HepG2 (cell line): ENCODE measurements around the gene ARFGAP1. TPM values are rescaled to one million over a fixed set of nuclear protein-coding genes. Genes with fewer than 3 reads are reported as not detected.

Experiments
- BRCA1 ChIP-seq: sonication (generic); formaldehyde crosslinking; IDR thresholded peaks from 2 replicates; pipeline ENCODE4 v1.4.0; 2020; ENCODE audit warnings: missing genetic modification reagents
- KDM5A ChIP-seq: fragments of 200-600 bp; sonication (generic); IDR thresholded peaks from 2 replicates; pipeline ENCODE4 v1.7.0; 2018; ENCODE audit warnings: antibody characterized with exemption, mild to moderate bottlenecking, low read length, borderline replicate concordance
- KDM5B ChIP-seq: sonication (generic); formaldehyde crosslinking; IDR thresholded peaks from 2 replicates; pipeline ENCODE4 v1.4.0; 2020; ENCODE audit warnings: missing genetic modification reagents, mild to moderate bottlenecking, borderline replicate concordance
- POLR2A ChIP-seq, 2 experiments: IDR thresholded peaks; 2 replicates each; pipeline ENCODE4 v1.6.1; 2011; ENCODE audit warnings: low read depth in 2 of 2, low read length in 2 of 2, mild to moderate bottlenecking in 1 of 2, moderate library complexity in 1 of 2; ENCODE audit not compliant: insufficient read depth in 1 of 2
- SP2 ChIP-seq: sonication (generic); formaldehyde crosslinking; IDR thresholded peaks from 2 replicates; pipeline ENCODE4 v1.5.1; 2020; ENCODE audit warnings: mild to moderate bottlenecking, missing genetic modification reagents
- SYNCRIP ChIP-seq: fragments of 200-400 bp; formaldehyde crosslinking; IDR thresholded peaks from 2 replicates; pipeline ENCODE4 v1.6.1; 2018; ENCODE audit warnings: mild to moderate bottlenecking, low read depth, low read length; ENCODE audit not compliant: insufficient read depth
- ZNF264 ChIP-seq: sonication (generic); formaldehyde crosslinking; IDR thresholded peaks from 2 replicates; pipeline ENCODE4 v1.4.0; 2020; ENCODE audit warnings: missing genetic modification reagents
- ZNF350 ChIP-seq: sonication (generic); formaldehyde crosslinking; IDR thresholded peaks from 2 replicates; pipeline ENCODE4 v1.4.0; 2020; ENCODE audit warnings: mild to moderate bottlenecking, low read depth, missing genetic modification reagents, borderline replicate concordance
- ZNF572 ChIP-seq: sonication (generic); formaldehyde crosslinking; IDR thresholded peaks from 2 replicates; pipeline ENCODE4 v1.5.1; 2020; ENCODE audit warnings: mild to moderate bottlenecking, missing genetic modification reagents
- polyA plus RNA-seq, 8 experiments: library from polyadenylated mRNA; depleted of rRNA in 3 of 8; stranded (reverse) in 7 of 8; unstranded in 1 of 8; fragments of >200 nt; fragmentation: Illumina TruSeq in 4 of 8; extraction: Trizol in 4 of 8; gene quantifications; 2 replicates each; pipeline versions ENCODE4 v1.2.1 to v1.2.3, GENCODE V29; 2011 to 2016; ENCODE audit warnings: low read depth in 4 of 8, missing spikeins in 1 of 8, mixed read lengths in 1 of 8; ENCODE audit not compliant: insufficient read depth in 1 of 8
- total RNA-seq, 5 experiments: library from RNA; depleted of rRNA; stranded (reverse); fragments of >200 nt; fragmentation: Illumina TruSeq; extraction: Trizol; gene quantifications; 2 replicates each; pipeline ENCODE4 v1.2.3, GENCODE V29; 2016; ENCODE audit warnings: low read depth in 1 of 5
- TF ChIP-seq, protein P1 (sequence below): sonication (generic); formaldehyde crosslinking; IDR thresholded peaks from 2 replicates; pipeline ENCODE4 v1.5.0; 2020; ENCODE audit warnings: missing genetic modification reagents, mild to moderate bottlenecking, borderline replicate concordance
- TF ChIP-seq, protein P2 (sequence below): sonication (generic); formaldehyde crosslinking; IDR thresholded peaks from 2 replicates; pipeline ENCODE4 v1.4.0; 2020; ENCODE audit warnings: missing genetic modification reagents, borderline replicate concordance
- TF ChIP-seq, protein P3 (sequence below): sonication (generic); formaldehyde crosslinking; IDR thresholded peaks from 2 replicates; pipeline ENCODE4 v1.4.0; 2020; ENCODE audit warnings: missing genetic modification reagents
- TF ChIP-seq, protein P4 (sequence below): sonication (generic); formaldehyde crosslinking; IDR thresholded peaks from 2 replicates; pipeline ENCODE4 v1.4.0; 2020; ENCODE audit warnings: mild to moderate bottlenecking, missing genetic modification reagents
- TF ChIP-seq, protein P5 (sequence below): sonication (generic); formaldehyde crosslinking; IDR thresholded peaks from 2 replicates; pipeline ENCODE4 v1.5.0; 2020; ENCODE audit warnings: mild to moderate bottlenecking, missing genetic modification reagents, borderline replicate concordance
- TF ChIP-seq, protein P6 (sequence below): sonication (generic); formaldehyde crosslinking; IDR thresholded peaks from 2 replicates; pipeline ENCODE4 v1.4.0; 2020; ENCODE audit warnings: missing genetic modification reagents
- TF ChIP-seq, protein P7 (sequence below): IDR thresholded peaks from 2 replicates; pipeline ENCODE4 v1.6.1; 2018; ENCODE audit warnings: missing genetic modification reagents, mild to moderate bottlenecking, missing compliant biosample characterization

The ARFGAP1 gene
- total and polyA plus RNA-seq, 2 of the 13 experiments (the other 11 are each of a cell fraction or from before 2014, with no cell fraction given) = 132 TPM

DNA sequence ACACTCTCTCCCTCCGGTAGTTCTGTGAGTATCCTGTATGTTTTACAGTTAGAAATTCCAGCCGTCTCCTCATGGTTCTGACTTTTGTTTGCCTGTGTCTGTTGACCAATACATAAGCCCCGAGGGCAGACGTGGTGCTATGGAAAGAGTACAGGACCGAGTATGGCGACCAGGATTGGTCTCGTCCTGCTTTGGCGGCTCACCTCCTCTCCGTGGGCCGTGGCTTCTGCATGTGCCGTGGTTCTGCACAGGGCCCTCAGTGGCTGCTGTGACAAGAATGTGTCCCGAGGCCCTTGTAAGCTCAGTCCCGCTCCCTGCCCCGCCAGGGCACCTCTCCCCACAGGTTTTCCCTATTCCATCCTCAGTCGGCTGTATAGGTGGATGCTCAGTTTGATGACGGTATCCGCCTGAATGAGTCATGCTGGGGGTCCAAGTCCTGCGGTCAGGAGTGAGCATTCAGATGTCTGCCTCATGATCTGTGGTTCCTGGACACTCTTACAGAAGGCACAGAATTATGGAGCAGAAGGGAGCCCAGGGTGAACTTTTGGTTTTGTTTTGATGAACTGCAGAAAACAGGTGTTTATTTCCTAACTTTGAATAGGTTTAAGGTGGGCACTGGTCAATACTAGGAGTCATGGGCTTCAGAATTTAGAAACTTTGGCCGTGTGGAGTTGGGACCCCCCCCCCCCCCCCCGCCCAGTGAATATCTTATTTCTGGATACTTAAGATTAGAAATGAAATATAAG, 1.2 kb downstream of the ARFGAP1 start (continued):
- TF ChIP-seq, protein P1, sequence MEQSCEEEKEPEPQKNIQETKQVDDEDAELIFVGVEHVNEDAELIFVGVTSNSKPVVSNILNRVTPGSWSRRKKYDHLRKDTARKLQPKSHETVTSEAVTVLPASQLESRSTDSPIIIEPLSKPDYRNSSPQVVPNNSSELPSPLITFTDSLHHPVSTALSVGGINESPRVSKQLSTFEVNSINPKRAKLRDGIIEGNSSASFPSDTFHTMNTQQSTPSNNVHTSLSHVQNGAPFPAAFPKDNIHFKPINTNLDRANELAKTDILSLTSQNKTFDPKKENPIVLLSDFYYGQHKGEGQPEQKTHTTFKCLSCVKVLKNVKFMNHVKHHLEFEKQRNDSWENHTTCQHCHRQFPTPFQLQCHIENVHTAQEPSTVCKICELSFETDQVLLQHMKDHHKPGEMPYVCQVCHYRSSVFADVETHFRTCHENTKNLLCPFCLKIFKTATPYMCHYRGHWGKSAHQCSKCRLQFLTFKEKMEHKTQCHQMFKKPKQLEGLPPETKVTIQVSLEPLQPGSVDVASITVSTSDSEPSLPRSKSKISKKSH = no peak
- TF ChIP-seq SP2 (CRISPR knock-in tag) = peak; percentile 49; the same call in 1 of the 2 replicates
- TF ChIP-seq KDM5A = peak; percentile 2; the same call in 1 of the 2 replicates
- TF ChIP-seq ZNF264 = 0 out of 2 replicates have a peak, but pooled peaks have one; percentile 27
- TF ChIP-seq, protein P2, sequence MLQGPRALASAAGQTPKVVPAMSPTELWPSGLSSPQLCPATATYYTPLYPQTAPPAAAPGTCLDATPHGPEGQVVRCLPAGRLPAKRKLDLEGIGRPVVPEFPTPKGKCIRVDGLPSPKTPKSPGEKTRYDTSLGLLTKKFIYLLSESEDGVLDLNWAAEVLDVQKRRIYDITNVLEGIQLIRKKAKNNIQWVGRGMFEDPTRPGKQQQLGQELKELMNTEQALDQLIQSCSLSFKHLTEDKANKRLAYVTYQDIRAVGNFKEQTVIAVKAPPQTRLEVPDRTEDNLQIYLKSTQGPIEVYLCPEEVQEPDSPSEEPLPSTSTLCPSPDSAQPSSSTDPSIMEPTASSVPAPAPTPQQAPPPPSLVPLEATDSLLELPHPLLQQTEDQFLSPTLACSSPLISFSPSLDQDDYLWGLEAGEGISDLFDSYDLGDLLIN (CRISPR knock-in tag) = no peak
- TF ChIP-seq, protein P3, sequence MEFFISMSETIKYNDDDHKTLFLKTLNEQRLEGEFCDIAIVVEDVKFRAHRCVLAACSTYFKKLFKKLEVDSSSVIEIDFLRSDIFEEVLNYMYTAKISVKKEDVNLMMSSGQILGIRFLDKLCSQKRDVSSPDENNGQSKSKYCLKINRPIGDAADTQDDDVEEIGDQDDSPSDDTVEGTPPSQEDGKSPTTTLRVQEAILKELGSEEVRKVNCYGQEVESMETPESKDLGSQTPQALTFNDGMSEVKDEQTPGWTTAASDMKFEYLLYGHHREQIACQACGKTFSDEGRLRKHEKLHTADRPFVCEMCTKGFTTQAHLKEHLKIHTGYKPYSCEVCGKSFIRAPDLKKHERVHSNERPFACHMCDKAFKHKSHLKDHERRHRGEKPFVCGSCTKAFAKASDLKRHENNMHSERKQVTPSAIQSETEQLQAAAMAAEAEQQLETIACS (CRISPR knock-in tag) = 0 out of 2 replicates have a peak, but pooled peaks have one; percentile 19
- TF ChIP-seq, protein P4, sequence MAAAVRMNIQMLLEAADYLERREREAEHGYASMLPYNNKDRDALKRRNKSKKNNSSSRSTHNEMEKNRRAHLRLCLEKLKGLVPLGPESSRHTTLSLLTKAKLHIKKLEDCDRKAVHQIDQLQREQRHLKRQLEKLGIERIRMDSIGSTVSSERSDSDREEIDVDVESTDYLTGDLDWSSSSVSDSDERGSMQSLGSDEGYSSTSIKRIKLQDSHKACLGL (CRISPR knock-in tag) = peak; percentile 54; the same call in 1 of the 2 replicates
- no peak; the same call in 1 of the 2 replicates for TF ChIP-seq ZNF350 (CRISPR knock-in tag)
- no peak for TF ChIP-seq SYNCRIP
- TF ChIP-seq, protein P5, sequence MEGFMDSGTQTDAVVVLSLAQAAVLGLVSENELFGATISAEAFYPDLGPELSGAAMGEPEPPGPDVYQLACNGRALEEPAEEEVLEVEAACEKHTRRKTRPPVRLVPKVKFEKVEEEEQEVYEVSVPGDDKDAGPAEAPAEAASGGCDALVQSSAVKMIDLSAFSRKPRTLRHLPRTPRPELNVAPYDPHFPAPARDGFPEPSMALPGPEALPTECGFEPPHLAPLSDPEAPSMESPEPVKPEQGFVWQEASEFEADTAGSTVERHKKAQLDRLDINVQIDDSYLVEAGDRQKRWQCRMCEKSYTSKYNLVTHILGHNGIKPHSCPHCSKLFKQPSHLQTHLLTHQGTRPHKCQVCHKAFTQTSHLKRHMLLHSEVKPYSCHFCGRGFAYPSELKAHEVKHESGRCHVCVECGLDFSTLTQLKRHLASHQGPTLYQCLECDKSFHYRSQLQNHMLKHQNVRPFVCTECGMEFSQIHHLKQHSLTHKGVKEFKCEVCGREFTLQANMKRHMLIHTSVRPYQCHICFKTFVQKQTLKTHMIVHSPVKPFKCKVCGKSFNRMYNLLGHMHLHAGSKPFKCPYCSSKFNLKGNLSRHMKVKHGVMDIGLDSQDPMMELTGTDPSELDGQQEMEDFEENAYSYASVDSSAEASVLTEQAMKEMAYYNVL (CRISPR knock-in tag) = 0 out of 2 replicates have a peak, but pooled peaks have one; percentile 11
- TF ChIP-seq ZNF572 (CRISPR knock-in tag) = peak; percentile 72; the same call in 1 of the 2 replicates
- TF ChIP-seq, protein P6, sequence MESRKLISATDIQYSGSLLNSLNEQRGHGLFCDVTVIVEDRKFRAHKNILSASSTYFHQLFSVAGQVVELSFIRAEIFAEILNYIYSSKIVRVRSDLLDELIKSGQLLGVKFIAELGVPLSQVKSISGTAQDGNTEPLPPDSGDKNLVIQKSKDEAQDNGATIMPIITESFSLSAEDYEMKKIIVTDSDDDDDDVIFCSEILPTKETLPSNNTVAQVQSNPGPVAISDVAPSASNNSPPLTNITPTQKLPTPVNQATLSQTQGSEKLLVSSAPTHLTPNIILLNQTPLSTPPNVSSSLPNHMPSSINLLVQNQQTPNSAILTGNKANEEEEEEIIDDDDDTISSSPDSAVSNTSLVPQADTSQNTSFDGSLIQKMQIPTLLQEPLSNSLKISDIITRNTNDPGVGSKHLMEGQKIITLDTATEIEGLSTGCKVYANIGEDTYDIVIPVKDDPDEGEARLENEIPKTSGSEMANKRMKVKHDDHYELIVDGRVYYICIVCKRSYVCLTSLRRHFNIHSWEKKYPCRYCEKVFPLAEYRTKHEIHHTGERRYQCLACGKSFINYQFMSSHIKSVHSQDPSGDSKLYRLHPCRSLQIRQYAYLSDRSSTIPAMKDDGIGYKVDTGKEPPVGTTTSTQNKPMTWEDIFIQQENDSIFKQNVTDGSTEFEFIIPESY (CRISPR knock-in tag) = 0 out of 2 replicates have a peak, but pooled peaks have one; percentile 17
- peak in 1 of 2 experiments; percentile 78; a peak in 2 of 4 replicates for TF ChIP-seq POLR2A (IDR thresholded peaks at IDR 0.05; ENCODE audit: insufficient read depth in 1 of 2, low read depth in 2 of 2, low read length in 2 of 2)
- TF ChIP-seq KDM5B (CRISPR knock-in tag) = peak; percentile 62; the same call in 1 of the 2 replicates
- TF ChIP-seq, protein P7, sequence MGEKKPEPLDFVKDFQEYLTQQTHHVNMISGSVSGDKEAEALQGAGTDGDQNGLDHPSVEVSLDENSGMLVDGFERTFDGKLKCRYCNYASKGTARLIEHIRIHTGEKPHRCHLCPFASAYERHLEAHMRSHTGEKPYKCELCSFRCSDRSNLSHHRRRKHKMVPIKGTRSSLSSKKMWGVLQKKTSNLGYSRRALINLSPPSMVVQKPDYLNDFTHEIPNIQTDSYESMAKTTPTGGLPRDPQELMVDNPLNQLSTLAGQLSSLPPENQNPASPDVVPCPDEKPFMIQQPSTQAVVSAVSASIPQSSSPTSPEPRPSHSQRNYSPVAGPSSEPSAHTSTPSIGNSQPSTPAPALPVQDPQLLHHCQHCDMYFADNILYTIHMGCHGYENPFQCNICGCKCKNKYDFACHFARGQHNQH (CRISPR knock-in tag) = peak; percentile 32; the same call in 1 of the 2 replicates
- 0 out of 2 replicates have a peak, but pooled peaks have one; percentile 13 for TF ChIP-seq BRCA1
